SK-N-SH treated with all-trans-retinoic acid at 6 μM for 48 hours (cell line): ENCODE measurements around the gene IFRD2.
A peak's percentile ranks its signal among the peaks of the same experiment; 100 is the strongest.

Experiments used
- ATAC-seq: fragments of 200-7000 bp; cut with Tn5 transposase; 3 replicates; pipeline ENCODE4 v1.9.1; 2020; ENCODE audit warnings: mild to moderate bottlenecking, moderate library complexity
- ARNTL ChIP-seq: fragments of 450-650 bp; formaldehyde crosslinking; IDR thresholded peaks from 2 replicates; pipeline ENCODE4 v1.5.0; 2020; ENCODE audit warnings: low read depth, mild to moderate bottlenecking, moderate library complexity, borderline replicate concordance
- BACH2 ChIP-seq: fragments of 250-450 bp; sonication (Bioruptor Pico); IDR thresholded peaks from 2 replicates; pipeline ENCODE4 v1.9.0; 2021; ENCODE audit warnings: mild to moderate bottlenecking, borderline replicate concordance
- CREB5 ChIP-seq: fragments of 250-450 bp; sonication (Bioruptor Pico); IDR thresholded peaks from 2 replicates; pipeline ENCODE4 v1.5.1; 2020; ENCODE audit warnings: low read depth, mild to moderate bottlenecking, moderate library complexity
- CSDC2 ChIP-seq: fragments of 250-450 bp; sonication (Bioruptor Pico); IDR thresholded peaks from 2 replicates; pipeline ENCODE4 v1.5.0; 2020; ENCODE audit warnings: mild to moderate bottlenecking, moderate library complexity
- CSRNP3 ChIP-seq: fragments of 250-450 bp; sonication (Bioruptor Pico); IDR thresholded peaks from 2 replicates; pipeline ENCODE4 v1.5.1; 2021; ENCODE audit warnings: mild to moderate bottlenecking, moderate library complexity
- ESRRG ChIP-seq: fragments of 250-450 bp; sonication (Bioruptor Pico); IDR thresholded peaks from 2 replicates; pipeline ENCODE4 v1.6.1; 2021; ENCODE audit warnings: mild to moderate bottlenecking
- GLIS3 ChIP-seq: fragments of 250-450 bp; sonication (Bioruptor Pico); IDR thresholded peaks from 2 replicates; pipeline ENCODE4 v1.5.0; 2020; ENCODE audit warnings: mild to moderate bottlenecking, moderate library complexity
- ISL1 ChIP-seq: fragments of 250-450 bp; sonication (Bioruptor Pico); IDR thresholded peaks from 2 replicates; pipeline ENCODE4 v2.1.2; 2022; ENCODE audit warnings: mild to moderate bottlenecking, moderate library complexity
- OSR1 ChIP-seq: fragments of 250-450 bp; sonication (Bioruptor Pico); IDR thresholded peaks from 2 replicates; pipeline ENCODE4 v1.8.0; 2022; ENCODE audit warnings: moderate library complexity, mild to moderate bottlenecking, inconsistent platforms
- PATZ1 ChIP-seq: fragments of 250-450 bp; sonication (Bioruptor Pico); IDR thresholded peaks from 2 replicates; pipeline ENCODE4 v1.8.0; 2020; ENCODE audit warnings: mild to moderate bottlenecking, moderate library complexity, borderline replicate concordance
- POU6F1 ChIP-seq: fragments of 250-450 bp; sonication (Bioruptor Pico); IDR thresholded peaks from 2 replicates; pipeline ENCODE4 v1.8.0; 2021; ENCODE audit warnings: low read depth, mild to moderate bottlenecking, moderate library complexity, borderline replicate concordance
- TCF4 ChIP-seq: fragments of 250-450 bp; sonication (Bioruptor Pico); IDR thresholded peaks from 2 replicates; pipeline ENCODE4 v1.8.0; 2021; ENCODE audit warnings: mild to moderate bottlenecking, moderate library complexity, borderline replicate concordance
- TOX ChIP-seq: fragments of 250-450 bp; sonication (Bioruptor Pico); IDR thresholded peaks from 2 replicates; pipeline ENCODE4 v1.8.0; 2021; ENCODE audit warnings: mild to moderate bottlenecking, moderate library complexity, borderline replicate concordance
- TSHZ2 ChIP-seq: fragments of 250-450 bp; sonication (Bioruptor Pico); IDR thresholded peaks from 2 replicates; pipeline ENCODE4 v1.5.0; 2020; ENCODE audit warnings: mild to moderate bottlenecking, moderate library complexity
- ZC3H10 ChIP-seq: fragments of 250-450 bp; sonication (Bioruptor Pico); IDR thresholded peaks from 2 replicates; pipeline ENCODE4 v1.5.1; 2021; ENCODE audit warnings: mild to moderate bottlenecking, moderate library complexity
- ZFP3 ChIP-seq: fragments of 250-450 bp; sonication (Bioruptor Pico); IDR thresholded peaks from 2 replicates; pipeline ENCODE4 v1.5.0; 2020; ENCODE audit warnings: mild to moderate bottlenecking, moderate library complexity
- ZNF565 ChIP-seq: fragments of 450-650 bp; formaldehyde crosslinking; conservative IDR thresholded peaks from 2 replicates; pipeline ENCODE4 v1.5.0; 2020; ENCODE audit warnings: low read depth, mild to moderate bottlenecking, moderate library complexity
- ZNF8 ChIP-seq: fragments of 450-650 bp; formaldehyde crosslinking; IDR thresholded peaks from 2 replicates; pipeline ENCODE4 v1.5.0; 2020; ENCODE audit warnings: mild to moderate bottlenecking, moderate library complexity

Gene IFRD2

GRCh38 chr3:50337175-50337861 lies 45.1 kb upstream of the IFRD2 start:
- TF ChIP-seq BACH2 (CRISPR knock-in tag), result no peak

GRCh38 chr3:50336452-50337174 lies 44.4 kb upstream of the IFRD2 start:
- ATAC-seq, result peak; percentile 11
- TF ChIP-seq PATZ1 (CRISPR knock-in tag) (no peak), ZFP3 (CRISPR knock-in tag) (no peak), ZNF565 (CRISPR knock-in tag) (no peak), ARNTL (CRISPR knock-in tag) (no peak), ISL1 (CRISPR knock-in tag) (no peak), POU6F1 (CRISPR knock-in tag) (no peak), GLIS3 (no peak), CSDC2 (CRISPR knock-in tag) (no peak), ZNF8 (CRISPR knock-in tag) (no peak), ZC3H10 (CRISPR knock-in tag) (no peak), BACH2 (CRISPR knock-in tag) (no peak), ESRRG (CRISPR knock-in tag) (no peak), TSHZ2 (no peak), CSRNP3 (CRISPR knock-in tag) (no peak), TCF4 (CRISPR knock-in tag) (no peak), TOX (CRISPR knock-in tag) (no peak), OSR1 (no peak)

More at GRCh38 chr3:50337175-50337861, 45.1 kb upstream of the IFRD2 start:
- peak; percentile 93 for ATAC-seq

- no peak for ATAC-seq
- no peak for TF ChIP-seq ESRRG (CRISPR knock-in tag)
- TF ChIP-seq ZNF565 (CRISPR knock-in tag), result no peak
- TF ChIP-seq CREB5 (CRISPR knock-in tag), result no peak
- TF ChIP-seq POU6F1 (CRISPR knock-in tag), result no peak
- no peak for TF ChIP-seq ZFP3 (CRISPR knock-in tag)
- TF ChIP-seq, all 23 proteins: peak for 0
Measured at GRCh38 chr3:50334339-50335075, 42.3 kb upstream of the IFRD2 start.
